ENCODE measurements around the gene EDN2.

The EDN2 gene

DNA sequence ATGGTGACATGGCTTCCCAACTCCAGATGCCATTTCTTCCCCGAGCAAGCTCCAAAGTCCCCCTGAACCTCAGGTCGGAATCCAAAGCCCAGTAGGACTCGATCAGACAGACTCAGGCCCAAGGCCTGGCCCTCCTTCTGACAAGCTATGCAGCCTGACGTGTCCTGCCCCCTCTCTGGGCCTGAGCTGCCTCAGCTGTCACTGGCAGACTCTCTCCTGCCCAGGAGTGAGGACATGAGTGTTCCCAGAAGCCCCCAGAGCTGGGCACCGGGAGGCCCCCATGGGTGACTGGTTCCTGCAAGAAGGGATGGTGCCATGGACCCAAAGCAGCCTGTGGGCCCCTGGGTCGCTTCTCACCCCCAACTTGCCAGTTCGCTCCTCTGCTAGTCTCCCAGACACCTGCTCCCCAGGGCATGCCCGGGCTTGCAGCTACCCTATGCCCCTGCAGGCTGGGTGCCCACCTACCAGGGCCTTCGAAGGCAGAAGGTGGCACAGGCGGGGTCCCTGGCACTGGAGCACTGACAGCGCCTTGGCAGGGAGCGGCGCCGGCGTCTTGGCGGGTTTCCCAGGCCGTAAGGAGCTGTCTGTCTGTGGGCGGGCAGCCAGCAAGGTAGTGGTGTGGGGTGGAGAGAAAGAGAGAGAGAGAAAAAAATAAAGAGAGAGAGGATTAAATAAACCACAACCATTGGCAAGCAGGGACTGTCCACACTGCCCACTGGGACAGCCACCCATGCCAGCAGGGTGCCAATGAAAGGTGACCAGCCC lies 2.3 kb downstream of the EDN2 start:
- DNase-seq = no peak

DNA sequence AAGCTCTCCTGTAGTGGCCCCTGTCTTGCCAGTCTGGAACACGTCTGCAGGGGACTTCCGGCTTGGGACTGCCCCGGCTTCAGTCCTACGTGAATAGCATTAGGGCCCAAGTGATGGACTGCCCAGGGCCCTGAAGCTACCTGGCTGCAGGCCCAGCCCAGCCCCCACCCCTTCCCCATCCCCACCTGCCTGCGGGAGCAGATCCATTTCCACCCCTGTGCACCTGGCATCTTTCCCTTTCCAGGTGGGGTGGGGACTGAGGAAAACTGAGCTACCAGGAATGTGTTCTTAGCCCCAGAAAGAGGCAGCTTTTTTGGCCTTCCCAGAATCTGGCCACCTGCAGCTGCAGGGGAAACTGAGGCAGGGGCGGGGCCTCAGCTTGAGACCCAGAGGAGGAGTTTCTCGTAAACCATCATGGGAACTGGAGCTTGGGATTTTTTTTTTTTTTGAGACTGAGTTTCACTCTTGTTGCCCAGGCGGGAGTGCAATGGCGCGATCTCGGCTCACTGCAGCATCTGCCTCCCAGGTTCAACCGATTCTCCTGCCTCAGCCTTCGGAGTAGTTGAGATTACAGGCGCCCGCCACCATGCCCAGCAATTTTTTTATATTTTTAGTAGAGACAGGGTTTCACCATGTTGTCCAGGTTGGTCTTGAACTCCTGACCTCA lies 3.2 kb downstream of the EDN2 start:
- DNase-seq = no peak

DNA sequence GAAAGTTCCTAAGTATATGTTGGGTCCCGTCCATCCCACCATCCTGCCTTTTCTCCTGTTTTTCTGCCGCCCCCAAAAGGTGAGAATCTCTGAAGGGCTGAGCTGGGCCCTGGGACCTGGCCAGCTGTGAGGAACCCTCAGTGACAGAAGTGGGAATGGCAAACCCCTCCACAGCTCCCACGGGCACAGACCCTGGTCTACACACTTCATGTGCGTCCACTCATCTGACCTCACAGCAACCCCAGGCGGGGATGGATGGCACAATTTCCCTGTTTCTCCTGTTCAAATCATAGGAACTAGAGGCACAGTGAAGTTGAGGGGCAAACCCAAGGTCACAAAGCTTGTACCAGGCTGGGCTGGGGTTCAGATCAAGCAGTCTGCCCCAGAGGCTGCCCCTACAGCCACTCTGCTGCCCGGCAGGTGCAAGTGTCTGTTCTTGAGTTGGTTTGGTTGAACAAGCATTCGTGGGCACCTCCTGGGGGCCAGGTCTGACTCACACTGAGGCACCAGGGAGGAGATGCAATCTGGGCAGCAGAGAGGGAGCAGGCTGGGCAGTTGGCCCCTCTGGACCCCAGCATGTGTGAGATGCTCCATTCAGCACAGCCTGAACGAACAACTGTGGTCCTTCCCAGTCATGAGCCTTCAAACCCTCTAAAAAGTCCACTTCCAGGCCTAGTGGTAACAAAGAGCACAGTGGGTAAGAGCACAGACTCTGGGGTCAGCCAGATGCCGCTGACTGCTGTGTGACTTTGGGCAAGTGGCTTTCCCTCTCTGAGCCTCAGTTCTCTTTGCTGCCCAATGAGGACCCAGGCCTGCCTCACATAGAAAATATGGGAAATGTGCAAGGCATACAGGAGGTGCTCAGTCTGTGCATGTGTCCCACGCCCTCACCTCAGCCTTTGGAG lies 4.0 kb downstream of the EDN2 start:
- no peak for DNase-seq

DNA sequence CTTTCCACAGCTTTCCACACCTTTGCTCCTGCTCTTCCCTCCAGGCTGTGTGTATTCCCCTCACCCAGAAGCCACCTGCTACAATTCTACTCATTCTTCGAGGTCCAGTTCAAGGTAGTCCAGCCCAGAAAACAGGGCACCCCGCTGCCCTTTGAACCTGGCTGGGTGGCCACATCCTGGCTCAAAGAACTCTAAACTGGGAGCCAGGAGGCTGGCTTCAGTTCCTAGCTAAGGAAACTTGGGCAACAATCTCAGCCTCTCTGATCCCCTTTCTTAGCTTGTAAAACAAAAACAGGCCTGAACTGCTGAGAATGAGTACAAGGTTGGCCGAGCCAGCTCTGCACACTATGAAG lies 4.7 kb downstream of the EDN2 start:
- DNase-seq = no peak

DNA sequence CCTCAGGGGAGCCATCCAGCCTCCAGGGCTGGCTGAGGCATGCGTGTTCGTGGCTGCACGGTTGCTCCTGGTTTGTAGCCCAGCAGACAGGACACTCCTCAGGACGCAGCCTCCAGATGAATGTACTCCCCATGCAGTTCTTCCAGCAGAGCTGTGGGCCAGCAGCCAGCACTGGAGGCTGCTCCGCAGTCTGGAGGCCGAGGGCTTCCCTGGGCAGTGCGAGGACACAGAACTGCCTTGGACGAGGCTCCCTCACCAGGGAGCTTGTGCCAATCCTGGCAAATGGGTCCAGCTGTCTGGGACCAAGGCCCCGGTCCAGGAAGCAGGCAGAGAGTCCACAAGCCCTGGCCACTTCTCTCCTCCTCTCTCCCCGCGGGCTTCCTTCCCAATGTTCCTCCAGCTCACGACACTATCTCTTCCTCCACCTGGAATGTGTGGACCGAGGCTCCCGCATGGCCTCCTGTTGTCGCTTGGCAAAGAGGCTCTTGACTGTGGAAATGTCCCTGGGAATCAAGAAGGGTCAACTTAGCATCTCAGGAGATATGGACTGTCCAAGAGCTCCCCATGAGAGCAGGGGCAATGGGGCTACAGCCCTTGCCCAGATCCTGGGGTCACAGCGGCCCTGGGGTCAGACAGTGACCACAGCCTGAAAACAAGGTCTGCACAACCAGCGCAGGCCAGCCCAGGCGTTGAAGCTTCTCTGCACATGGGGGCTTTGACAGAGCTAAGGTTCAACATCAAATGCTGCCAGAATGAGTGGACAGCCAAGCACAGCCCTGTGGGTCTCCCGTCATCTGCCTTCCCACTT lies 5.3 kb downstream of the EDN2 start:
- no peak for DNase-seq

DNA sequence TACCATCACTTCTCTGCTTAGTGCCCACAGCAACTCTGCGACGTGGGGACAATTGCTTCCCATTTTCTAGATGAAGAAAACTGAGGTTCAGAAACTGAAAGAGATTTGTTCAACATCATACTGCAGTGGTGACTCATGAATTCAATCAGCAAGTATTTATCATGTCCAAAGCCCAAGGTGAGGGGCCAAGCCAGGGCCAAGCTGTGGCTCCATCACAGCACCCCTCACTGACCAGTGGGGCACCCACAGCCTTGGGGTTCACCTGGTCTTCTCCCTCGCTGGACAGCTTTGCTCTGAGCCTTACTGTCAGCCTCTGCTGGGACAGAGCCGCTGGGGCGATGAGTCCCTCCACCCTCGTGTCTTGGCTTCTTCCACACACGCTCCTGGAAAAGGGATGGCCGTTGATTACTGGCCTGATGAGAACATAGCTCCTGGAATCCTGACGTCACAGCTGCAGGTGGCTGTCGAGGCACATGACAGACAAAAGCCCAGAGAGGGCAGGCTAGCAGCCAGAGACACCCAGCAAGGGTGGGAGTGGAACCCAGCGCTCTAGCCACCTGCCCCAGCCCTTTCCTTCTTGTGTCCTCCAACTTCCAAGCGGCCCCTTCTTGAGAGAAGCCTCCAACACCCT lies 6.2 kb downstream of the EDN2 start:
- no peak for DNase-seq

DNA sequence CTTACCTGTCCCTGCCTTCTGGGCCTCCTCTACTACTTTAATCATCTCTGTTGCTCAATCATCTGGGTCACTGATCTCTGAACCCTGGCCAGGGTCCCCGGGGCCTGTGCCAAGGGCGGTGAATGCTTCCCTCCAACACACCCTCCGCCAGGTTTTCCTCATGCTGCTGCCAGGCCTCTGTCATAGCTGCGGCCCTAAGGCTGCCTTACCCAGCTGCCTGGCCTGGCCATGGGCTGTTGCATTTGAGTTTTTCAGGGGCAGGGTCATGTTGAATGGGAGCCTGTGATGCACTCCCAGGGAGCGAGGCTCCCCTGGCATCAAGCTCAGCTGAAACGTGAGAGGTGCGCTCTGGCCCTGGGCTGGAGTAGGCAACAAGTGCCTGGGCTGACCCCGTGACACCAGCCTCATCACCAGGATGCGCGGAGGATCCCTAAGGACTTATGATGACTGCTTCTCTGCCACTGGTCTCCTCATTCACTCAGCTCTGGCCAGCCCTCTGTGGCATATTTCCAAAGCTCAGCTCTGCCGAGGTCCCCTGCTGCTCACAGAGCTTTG lies 7.6 kb downstream of the EDN2 start:
- no peak for DNase-seq

DNA sequence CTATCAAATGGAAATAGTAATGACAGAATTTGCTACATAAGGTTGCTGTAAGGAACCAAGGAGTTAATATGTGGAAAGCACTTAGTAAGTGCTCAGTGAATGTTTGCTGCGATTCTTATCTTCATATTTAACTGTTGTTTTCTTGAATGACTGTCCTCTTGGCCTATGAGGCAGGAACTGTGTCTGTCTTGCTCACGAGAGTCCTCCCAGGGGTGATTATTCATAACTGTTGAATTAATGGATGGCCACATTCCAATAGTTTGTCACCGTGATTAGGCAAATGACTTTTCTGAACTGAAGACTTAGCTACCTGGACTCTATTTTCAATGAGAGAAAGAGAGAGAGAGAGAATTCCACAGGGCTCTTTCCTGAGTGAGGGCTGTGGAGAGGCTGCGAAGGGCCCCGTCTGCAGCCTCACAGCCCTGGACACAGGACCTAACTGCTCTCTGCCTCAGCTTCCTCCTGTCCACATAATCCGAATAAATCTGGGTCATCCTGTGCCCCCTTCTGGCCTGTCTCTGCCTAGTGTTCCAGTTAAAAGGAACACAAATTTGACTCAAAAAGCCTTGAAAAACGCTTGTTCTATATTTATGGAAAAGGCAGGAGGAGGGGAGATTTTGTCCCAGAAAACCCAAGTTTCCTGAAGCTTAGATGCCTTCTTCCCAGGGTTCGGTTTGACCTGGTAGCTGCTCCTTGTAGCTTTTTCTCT lies 8.5 kb downstream of the EDN2 start:
- no peak for DNase-seq

DNA sequence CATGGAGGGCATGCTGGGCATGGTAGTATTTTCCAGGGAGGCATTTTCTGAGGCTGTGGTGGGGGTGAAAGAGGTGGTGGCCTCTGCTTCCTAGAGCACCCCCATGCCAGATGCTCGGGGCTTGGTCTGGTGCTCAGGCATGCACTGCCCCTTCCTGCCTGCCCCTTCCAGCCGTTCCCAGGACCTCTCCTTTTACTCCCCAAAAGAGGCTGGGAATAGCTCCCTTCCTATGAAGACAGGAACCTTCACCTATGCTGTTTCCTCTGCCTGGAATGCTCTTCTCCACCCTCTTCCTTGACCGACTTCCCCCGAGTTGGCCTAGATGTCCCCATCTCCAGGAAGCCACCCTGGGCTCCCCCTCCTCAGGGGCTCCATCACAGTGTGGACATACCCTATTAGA lies 9.1 kb downstream of the EDN2 start:
- DNase-seq = no peak

DNA sequence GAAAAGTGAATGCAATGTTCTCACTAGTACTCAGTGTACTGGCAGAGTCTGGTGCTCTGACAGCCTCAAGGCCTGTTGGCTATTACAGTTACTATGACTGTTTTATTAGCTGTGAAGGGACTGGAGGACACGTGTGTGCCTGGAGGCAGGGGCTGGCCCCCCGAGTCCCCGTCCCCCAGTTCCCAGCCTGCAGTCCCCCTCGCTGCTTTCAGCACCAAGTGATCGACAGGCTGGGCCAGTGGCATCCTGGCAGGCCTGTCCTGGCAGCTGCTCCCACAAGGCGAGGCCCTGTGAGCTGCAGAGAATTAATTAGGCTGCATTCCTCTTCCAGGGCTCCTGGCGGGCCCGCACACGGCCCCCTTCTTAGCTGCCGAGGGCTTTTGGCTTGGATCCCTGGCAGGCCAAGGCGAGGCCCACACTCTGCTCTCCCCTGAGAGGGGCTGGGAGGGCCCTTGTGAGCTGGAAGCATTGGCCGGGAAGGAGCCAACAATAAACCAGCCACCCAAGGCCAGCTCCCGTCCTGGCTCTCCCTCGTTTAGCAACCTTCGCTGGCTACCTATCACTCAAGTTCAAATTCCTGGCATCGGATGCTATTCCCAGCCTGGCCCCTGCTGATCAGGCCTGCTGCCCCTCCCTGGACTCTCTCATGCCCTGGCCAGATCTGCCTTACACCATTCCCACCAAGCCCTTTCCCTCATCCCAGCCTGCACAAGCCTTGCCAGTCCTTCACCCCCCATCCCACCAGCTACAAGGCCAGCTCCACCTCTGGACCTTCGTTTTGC lies 9.8 kb downstream of the EDN2 start:
- no peak for DNase-seq

DNA sequence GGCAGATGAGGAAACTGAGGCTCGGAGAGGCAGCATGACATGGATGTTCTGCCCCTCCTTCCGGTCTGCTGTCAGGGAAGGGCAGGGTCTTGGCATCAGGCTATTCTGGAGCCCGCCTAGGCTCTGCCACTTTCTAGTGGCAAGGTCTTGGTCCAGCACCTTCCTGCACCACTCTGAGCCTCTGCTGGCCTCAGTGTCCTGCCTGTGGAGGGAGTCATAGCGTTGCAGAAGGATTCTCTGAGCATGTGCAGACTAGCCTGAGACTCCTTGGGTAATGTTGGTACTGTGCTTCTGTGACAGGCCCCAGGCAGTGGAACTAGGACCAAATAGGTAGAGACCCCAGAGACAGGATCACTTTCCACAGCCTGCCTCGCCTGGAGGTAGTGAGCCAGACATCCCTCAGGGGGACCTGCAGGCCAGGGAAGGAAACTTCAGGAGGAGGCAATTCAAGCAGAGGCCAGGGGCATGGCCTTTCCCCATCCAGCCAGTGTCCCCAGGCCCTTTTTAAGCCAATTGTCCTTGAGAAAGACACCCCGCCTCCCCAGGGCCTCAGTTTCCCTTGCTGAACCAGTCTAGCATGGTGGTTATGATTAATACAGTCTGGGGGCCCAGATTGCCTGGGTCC lies 10.6 kb downstream of the EDN2 start:
- no peak for DNase-seq

DNA sequence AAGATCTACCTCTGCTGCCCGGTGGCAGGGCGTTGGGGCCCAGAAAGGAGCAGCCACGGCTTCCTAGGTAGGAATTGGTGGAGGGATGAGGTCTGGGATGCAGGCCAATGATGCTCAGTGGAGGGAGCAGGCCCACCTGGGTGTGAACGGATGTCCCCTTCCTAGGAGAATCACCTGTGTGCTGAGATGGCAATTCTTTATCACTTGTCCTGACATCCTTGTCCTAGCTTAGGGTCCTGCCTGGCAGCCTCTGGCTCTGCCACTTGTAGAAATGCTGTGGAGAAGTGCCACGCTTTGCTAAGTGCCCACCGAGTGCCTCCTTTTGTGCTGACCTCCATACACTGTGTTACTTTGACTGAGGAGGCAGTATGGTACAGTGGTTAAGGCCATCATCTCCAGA lies 12.8 kb downstream of the EDN2 start:
- no peak for DNase-seq

DNA sequence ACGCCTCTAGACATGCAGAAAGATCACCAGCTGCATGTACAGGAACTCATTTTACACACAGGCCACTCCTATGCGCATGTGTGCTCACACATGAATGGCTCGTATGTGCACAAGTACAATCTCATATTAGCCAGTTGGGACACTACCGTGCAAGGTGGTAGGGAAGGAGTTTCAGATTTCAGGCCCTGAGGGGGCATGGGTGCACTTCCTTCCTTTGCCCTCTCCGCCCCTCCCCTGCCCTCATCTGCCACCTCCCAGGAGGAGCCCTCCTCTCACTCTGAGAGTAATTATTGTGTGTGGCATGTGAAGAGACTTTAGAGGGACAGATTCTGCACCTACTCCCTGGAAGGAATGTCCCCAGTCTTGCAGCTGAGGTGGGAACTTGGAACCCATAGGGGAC lies 14.8 kb downstream of the EDN2 start:
- DNase-seq = no peak

DNA sequence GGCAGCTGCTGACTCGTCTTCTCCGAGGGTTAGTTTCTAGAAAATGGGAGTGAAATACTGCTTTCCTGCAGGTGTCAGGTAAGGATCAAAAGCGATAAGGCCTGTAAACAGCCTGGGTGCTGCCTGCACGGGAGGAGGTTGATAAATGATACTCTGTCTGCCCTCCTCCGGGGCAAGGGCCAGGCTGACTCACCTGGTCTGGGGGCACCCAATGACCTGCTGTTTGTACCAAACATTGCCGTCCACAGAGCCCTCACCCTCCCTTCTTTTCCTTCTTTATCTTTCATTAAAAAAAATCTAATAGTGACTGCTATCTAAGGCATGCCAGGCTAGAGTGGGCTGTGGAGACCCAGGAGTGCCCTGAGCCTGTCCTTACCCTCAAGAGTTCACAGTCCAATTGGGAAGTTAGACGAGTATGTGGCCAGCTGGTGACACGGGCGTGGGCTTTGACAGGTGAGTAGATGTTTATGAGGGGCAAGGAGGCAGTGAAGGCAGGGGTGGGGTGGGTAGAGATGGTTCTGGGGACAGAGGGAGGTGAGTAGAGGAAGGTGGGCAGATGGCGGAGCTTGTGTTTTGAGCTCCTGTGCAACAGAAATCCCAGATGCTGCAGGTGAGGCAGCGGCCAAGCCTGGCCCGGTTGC lies 16.2 kb downstream of the EDN2 start:
- DNase-seq = no peak

DNA sequence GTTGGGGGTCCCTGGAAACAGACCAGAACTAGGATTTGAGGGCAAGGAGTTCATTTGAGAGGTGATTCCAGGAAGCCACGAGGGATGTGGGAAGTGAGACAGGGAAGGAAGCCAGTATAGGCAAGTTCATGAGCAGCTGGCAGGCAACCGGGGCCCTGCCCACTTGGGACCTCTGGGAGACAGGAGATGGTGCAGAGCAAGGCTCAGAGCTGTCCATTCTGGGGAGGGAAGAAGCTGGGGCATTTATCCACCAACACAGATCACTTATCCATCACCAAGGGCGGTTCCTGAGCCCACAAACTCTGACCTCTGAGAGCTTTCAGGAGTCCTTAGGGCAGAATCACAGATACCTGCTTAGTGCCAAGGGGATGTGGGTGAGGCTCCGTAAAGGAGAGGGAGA lies 16.8 kb downstream of the EDN2 start:
- DNase-seq = no peak

DNA sequence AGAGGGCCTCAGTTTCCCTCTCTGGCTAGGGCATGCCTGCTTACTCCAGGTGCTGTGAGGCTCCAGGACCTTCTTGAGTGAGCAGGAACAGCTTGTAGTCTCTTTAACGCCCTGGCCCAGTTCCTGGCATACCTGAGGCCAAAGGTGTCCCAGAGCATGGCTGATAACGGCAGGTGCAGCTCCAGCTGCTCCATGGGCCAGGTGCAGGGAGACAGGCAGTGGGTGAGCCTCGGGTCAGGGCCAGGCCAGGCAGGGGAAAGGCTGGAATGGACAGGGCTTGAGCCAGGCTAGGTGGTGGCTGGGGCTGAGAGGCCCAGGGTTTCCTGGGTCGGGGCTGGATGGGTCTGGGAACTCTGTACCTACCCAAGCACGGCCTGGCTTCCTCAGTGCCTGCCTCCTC lies 18.3 kb downstream of the EDN2 start:
- no peak for DNase-seq

DNA sequence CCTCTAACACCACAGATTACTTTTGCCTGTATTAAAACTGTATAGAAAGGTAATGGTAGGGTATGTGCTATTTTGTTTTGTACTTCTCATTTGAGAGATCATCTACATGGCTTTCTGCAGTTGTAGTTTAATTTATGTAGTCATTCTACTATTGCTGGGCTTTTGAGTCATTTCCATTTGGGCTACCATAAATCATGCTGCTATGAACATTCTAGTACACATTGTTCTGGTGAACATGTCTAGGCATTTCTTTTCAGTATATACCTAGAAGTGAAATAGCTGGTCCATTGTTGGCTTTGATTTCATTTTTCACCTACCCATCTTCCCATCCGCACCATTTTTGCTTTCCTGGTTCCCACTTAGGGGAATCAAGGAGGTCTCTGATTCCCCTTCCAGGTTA lies 18.7 kb downstream of the EDN2 start:
- DNase-seq = no peak

DNA sequence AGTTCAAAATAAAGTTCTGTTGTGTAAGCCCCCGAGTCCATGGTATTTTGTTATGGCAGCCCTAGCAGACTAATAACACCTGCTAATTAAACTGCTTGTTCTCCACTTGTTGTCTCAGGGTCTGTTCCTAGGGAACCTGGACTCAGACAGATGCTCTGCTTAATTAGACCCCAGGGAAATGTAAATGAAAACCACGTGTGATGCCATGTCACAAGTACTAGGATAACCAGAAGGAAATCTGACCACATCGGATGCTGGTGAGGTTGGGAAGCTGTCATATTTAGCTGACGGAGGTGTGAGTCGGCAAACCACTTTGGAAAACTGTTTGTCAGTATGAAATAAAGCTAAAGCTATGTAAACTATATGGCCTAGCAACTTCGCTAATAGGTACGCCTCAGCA lies 19.6 kb downstream of the EDN2 start:
- no peak for DNase-seq

DNA sequence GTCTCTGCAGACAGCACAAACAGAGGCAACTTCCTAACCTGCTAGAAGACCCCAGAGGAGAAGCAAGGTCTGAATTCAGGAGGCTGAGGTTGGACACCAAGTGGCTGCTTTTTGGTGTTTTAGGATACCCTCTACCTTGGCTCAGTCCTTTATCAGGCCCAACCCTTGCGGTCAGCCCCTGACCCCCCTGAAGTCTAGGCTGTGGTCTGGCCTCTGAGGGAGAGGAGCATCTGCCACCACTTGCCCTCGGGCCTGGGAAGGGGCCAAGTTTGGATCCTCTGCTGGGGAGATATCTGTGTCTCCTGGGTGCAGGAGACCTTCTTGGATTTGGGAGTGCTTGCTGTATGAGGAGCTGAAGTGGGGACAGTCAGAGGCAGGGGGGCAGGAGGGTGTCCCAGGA lies 21.0 kb downstream of the EDN2 start:
- DNase-seq = no peak

DNA sequence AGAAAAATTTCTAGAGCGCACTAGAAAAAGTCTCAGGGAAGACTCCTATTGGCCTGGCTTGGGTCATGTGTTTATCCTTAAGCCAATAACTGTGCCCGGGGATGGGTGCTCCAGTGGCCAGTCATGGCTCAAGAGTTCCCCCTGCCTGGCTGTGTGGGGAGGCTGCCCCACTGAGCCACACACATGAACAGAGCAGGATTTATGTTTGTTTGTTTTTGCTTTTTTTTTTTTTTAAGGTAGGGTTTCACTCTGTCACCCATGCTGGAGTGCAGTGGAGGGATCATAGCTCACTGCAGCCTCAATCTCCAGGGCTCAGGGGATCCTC lies 21.8 kb downstream of the EDN2 start:
- DNase-seq = no peak
